Peyer's patch (tissue), 4 donors: ENCODE measurements around the gene PTPRU.

Source experiments
- POLR2A ChIP-seq, 2 donors: fragments of 450-650 bp; IDR thresholded peaks; one replicate each; pipeline ENCODE4 v1.5.1; 2017; ENCODE audit warnings: antibody characterized with exemption in 2 of 2, mild to moderate bottlenecking in 2 of 2, moderate library complexity in 2 of 2
- TF ChIP-seq, protein P1 (sequence below), 6 experiments: fragments of 450-650 bp in 4 of 6; fragments of 200-600 bp in 2 of 6; sonication (generic) in 1 of 6; IDR thresholded peaks; one replicate each; pipeline ENCODE4 v1.5.1; 2017 to 2019; ENCODE audit warnings: antibody characterized with exemption in 6 of 6, mild to moderate bottlenecking in 3 of 6, moderate library complexity in 1 of 6

DNA sequence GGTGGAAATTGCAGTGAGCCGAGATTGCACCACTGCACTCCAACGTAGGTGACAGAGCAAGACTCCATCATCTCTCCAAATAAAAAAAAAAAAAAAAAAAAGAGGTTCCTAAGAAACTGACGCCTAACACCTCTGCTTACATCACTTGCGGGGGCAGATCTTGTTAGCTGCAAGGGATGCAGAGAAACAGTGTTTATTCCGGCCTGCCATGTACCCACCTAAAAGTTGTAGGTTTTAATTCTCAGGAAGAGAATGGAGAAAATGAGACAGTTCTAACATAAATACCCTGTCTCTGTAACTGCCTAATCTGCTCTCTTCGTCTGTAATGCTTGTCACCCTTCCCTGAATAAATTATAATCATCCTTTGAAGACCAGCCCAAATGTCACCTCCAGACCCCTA is 45.6 kb upstream of the PTPRU start:
- TF ChIP-seq, protein P1, sequence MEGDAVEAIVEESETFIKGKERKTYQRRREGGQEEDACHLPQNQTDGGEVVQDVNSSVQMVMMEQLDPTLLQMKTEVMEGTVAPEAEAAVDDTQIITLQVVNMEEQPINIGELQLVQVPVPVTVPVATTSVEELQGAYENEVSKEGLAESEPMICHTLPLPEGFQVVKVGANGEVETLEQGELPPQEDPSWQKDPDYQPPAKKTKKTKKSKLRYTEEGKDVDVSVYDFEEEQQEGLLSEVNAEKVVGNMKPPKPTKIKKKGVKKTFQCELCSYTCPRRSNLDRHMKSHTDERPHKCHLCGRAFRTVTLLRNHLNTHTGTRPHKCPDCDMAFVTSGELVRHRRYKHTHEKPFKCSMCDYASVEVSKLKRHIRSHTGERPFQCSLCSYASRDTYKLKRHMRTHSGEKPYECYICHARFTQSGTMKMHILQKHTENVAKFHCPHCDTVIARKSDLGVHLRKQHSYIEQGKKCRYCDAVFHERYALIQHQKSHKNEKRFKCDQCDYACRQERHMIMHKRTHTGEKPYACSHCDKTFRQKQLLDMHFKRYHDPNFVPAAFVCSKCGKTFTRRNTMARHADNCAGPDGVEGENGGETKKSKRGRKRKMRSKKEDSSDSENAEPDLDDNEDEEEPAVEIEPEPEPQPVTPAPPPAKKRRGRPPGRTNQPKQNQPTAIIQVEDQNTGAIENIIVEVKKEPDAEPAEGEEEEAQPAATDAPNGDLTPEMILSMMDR (IDR thresholded peaks at IDR 0.05), result no peak
- TF ChIP-seq POLR2A (IDR thresholded peaks at IDR 0.05), result no peak
